Mucosa of descending colon (tissue), 3 donors: ENCODE measurements around the gene DOCK9. TPM values are rescaled to one million over a fixed set of nuclear protein-coding genes. Genes with fewer than 3 reads are reported as not detected.

Source experiments
- ATAC-seq: fragments of 200-7000 bp; cut with Tn5 transposase; one replicate; pipeline ENCODE4 v1.9.1; 2020; ENCODE audit warnings: mild to moderate bottlenecking, moderate library complexity
- DNase-seq, 3 donors: peaks; one replicate each; pipeline ENCODE4 v3.0.0-alpha.2; 2020
- H3K36me3 ChIP-seq: fragments of 200-600 bp; one replicate; pipeline ENCODE4 v1.8.0; 2021; ENCODE audit warnings: low read depth, mild to moderate bottlenecking
- H3K4me1 ChIP-seq: fragments of 200-600 bp; one replicate; pipeline ENCODE4 v1.8.0; 2021; ENCODE audit warnings: low read depth, mild to moderate bottlenecking
- H3K4me3 ChIP-seq: fragments of 200-600 bp; one replicate; pipeline ENCODE4 v1.8.0; 2021; ENCODE audit warnings: mild to moderate bottlenecking
- H3K9me3 ChIP-seq: fragments of 200-600 bp; one replicate; pipeline ENCODE4 v1.8.0; 2021; ENCODE audit warnings: mild to moderate bottlenecking
- intact Hi-C, 2 donors: fragments of 100-400 bp; cut with DNase I in 1 of 2; cut with micrococcal nuclease in 1 of 2; formaldehyde crosslinking; loops; one replicate each; pipeline versions ENCODE4 v1.11.0 to v1.11.1; 2022; cut with DNase I, micrococcal nuclease
- total RNA-seq, 3 donors: library from RNA; stranded (reverse); fragmentation: NEBNext Ultra II Directional in 2 of 3; extraction: Animal tissue kit (Norgen Biotek cat#: 25700) in 2 of 3; gene quantifications; one replicate each; pipeline versions ENCODE4 v1.2.1 to v1.2.4, GENCODE V29; 2021 to 2023
- TF ChIP-seq, protein P1 (sequence below): fragments of 200-600 bp; IDR thresholded peaks from one replicate; pipeline ENCODE4 v1.8.0; 2022; ENCODE audit warnings: antibody characterized with exemption, mild to moderate bottlenecking
- donor health status: DM: no; HTN: no; CAD: no; lungs with moderate emphysema.
- donor health status: DM: no; HTN: no; CAD: no.
- donor health status: DM: no; HTN: yes; CAD: no.

Gene DOCK9
- total RNA-seq, 3 donors from 2014 or later, result 52.0 to 136 (median 54.4) TPM

DNA sequence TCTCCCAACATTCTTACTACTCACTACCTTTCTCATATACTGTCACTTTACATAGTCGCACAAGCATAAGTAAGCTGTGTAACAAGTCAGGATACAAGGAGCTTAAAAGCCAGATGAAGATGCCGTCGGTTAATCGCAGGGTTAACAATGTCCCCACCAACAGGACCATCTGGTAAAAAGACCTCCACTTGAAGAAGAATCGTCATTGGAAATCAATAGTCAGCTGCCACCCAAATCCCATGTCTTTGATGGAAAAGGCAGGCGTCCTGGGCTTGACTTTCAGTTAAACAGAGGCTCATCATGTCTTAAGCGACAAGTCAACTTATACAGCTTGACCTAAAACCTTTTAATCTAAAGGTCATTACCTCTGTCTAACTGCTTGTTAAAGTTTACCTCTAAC lies 27.2 kb downstream of the DOCK9 start:
- no peaks in the 10 kb centered on the region for H3K36me3 ChIP-seq
- no peaks in the 10 kb centered on the region for H3K9me3 ChIP-seq
- ATAC-seq (no peak), DNase-seq (no peak)
- H3K4me3 ChIP-seq, result no peak overlapping the region
- H3K4me1 ChIP-seq, result no peaks in the 10 kb centered on the region
- intact Hi-C loops, result no loop called here
- TF ChIP-seq, protein P1, sequence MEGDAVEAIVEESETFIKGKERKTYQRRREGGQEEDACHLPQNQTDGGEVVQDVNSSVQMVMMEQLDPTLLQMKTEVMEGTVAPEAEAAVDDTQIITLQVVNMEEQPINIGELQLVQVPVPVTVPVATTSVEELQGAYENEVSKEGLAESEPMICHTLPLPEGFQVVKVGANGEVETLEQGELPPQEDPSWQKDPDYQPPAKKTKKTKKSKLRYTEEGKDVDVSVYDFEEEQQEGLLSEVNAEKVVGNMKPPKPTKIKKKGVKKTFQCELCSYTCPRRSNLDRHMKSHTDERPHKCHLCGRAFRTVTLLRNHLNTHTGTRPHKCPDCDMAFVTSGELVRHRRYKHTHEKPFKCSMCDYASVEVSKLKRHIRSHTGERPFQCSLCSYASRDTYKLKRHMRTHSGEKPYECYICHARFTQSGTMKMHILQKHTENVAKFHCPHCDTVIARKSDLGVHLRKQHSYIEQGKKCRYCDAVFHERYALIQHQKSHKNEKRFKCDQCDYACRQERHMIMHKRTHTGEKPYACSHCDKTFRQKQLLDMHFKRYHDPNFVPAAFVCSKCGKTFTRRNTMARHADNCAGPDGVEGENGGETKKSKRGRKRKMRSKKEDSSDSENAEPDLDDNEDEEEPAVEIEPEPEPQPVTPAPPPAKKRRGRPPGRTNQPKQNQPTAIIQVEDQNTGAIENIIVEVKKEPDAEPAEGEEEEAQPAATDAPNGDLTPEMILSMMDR, result no peak

DNA sequence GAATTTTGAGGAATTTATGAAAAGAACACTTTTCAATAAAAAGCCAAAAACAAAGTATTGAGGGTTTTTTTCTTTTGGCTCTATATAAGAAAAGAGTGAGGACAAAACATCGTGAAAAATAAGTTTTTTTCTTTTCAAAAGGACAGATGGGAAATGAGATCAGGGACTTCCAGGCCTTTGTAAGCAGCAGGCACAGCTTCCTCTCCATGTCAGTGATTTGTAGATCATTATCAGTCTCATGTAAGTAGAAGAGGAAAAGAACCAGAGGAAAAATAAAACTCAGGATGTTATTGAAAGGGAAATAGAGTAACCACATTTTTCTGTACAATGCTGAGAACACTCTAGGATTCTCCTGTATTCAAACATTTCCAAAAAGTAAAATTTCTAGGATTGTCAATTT lies 29.9 kb downstream of the DOCK9 start:
- Histone ChIP-seq H3K4me3 (no peak overlapping the region), H3K36me3 (no peaks in the 10 kb centered on the region), H3K4me1 (no peaks in the 10 kb centered on the region), H3K9me3 (no peaks in the 10 kb centered on the region)
- DNase-seq (no peak), ATAC-seq (no peak)
- TF ChIP-seq, protein P1, result no peak
- intact Hi-C loops, result no loop called here

DNA sequence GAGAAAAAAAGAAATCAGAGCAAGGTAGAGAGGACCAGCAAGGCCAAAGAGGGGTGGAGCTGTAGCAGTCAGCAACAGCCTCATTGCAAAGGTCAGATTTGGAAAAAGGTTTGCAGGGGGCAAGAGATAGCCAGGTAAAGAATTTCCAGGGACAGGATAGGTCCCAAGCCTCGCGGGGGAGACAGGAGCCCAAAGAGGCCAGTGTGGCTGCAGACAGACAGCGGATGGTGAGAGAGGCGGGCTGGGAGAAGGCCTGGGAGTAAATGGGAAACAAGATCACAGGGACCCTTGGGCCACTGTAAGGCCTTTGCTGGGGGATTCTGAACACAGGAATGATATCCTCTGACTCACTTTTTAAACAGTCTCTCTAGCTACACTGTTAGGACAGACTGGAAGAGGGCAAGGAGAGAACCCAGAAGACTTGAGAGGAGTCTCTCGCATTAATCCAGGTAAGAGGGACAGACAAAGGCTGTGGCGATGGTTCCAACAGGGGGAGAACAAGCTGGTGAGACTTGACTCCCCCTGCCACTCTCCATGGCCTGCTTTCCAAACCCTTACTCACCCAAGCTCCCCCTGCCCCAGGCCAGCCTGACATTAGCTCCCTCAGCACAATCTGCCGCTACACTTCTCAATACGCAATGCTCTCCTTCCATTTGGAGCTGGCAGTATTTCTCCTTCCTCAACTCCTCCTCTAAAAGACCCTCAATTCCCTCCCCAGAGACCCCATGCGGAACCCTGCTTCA lies 31.8 kb downstream of the DOCK9 start:
- intact Hi-C loops, result no loop called here
- DNase-seq, result no peak
- TF ChIP-seq, protein P1, result no peak
- ATAC-seq, result no peak
- no peaks in the 10 kb centered on the region for H3K9me3 ChIP-seq
- no peaks in the 10 kb centered on the region for H3K36me3 ChIP-seq
- H3K4me3 ChIP-seq, result no peak overlapping the region
- no peaks in the 10 kb centered on the region for H3K4me1 ChIP-seq

DNA sequence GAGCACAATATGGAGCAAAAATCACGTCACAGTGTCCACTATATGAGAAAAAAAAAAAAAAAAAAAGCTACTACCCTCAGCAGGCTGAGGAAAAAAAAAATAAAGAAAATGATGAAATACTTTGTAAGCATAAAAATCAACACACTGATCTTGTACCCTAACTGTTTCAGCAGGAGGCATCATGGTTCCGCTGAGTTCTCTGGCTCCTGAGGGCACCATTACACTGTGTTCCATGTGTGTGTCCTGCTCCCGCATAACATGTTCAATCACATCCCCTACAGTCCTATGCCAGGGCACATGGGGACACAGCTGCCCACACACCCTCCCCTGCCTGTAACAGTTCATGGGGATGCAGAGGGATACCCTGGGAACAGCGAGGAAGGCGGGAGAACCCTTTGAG lies 33.5 kb downstream of the DOCK9 start:
- TF ChIP-seq, protein P1, result no peak
- intact Hi-C loops, result no loop called here
- Histone ChIP-seq H3K4me1 (no peaks in the 10 kb centered on the region), H3K9me3 (no peaks in the 10 kb centered on the region), H3K4me3 (no peak overlapping the region), H3K36me3 (no peaks in the 10 kb centered on the region)
- DNase-seq (no peak), ATAC-seq (no peak)

DNA sequence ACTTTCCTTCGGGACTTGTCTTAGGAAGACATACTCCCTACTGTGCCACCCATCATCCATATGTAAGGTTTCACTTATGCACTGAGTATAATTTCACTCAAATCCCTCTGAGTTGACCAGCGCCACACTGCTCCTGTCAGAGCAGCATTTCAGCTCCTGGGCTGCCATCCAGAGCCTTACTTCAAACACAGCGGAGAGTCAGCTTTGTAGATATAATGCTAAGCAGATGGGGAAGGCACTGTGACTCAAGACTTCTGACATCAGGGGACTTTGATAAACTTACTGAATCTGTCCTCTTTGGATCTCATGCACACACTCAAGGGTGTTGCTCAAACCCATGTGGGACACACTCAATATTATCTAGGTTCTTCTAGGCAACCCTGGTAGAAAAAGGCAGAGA lies 34.9 kb downstream of the DOCK9 start:
- TF ChIP-seq, protein P1, result no peak
- Histone ChIP-seq H3K4me3 (no peak overlapping the region), H3K36me3 (no peaks in the 10 kb centered on the region), H3K9me3 (no peaks in the 10 kb centered on the region), H3K4me1 (no peaks in the 10 kb centered on the region)
- no peak for ATAC-seq
- no peak for DNase-seq
- intact Hi-C loops, result no loop called here

DNA sequence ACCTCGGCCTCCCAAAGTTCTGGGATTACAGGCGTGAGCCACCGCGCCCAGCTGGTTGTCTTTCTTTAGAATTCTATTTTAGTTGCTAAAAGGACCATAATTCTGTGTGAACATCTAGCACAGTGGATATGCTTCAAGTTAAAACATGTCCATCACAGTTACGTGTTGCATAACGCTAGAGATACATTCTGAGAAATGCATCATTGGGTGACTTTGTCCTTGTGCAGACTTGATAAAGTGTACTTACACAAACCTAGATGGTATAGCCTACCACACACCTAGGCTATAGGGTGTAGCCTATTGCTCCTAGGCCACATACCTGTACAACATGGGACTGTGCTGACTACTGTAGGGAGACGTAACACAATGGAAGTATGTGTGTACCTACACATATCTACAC lies 35.4 kb downstream of the DOCK9 start:
- Histone ChIP-seq H3K36me3 (no peaks in the 10 kb centered on the region), H3K9me3 (no peaks in the 10 kb centered on the region), H3K4me3 (no peak overlapping the region), H3K4me1 (no peaks in the 10 kb centered on the region)
- DNase-seq (no peak), ATAC-seq (no peak)
- TF ChIP-seq, protein P1, result no peak
- intact Hi-C loops, result no loop called here
